Fibroblast of skin of back (primary cell): ENCODE data around the gene ARHGAP15.

ENCODE experiments used
- DNase-seq: peaks from one replicate; pipeline ENCODE4 v3.0.0-alpha.2; 2013

ARHGAP15 gene

GRCh38 chr2:143635936-143636335 is 506.7 kb downstream of the ARHGAP15 start:
- no peak for DNase-seq

GRCh38 chr2:143640826-143641225 is 511.6 kb downstream of the ARHGAP15 start:
- no peak for DNase-seq

- DNase-seq = no peak
These were observed 516.9 kb downstream of the ARHGAP15 start for GRCh38 chr2:143645921-143646645.

GRCh38 chr2:143649226-143649740 is 520.1 kb downstream of the ARHGAP15 start:
- no peak for DNase-seq

GRCh38 chr2:143652692-143653091 is 523.5 kb downstream of the ARHGAP15 start:
- DNase-seq = no peak

GRCh38 chr2:143668234-143668633 is 539.0 kb downstream of the ARHGAP15 start:
- DNase-seq = no peak

- DNase-seq = no peak
These were observed 544.8 kb downstream of the ARHGAP15 start for GRCh38 chr2:143674051-143674450.

GRCh38 chr2:143675021-143675420 is 545.8 kb downstream of the ARHGAP15 start:
- DNase-seq = no peak

- no peak for DNase-seq
These were observed 550.4 kb downstream of the ARHGAP15 start for GRCh38 chr2:143679617-143680016.

GRCh38 chr2:143680885-143681405 is 551.7 kb downstream of the ARHGAP15 start:
- no peak for DNase-seq

- no peak for DNase-seq
These were observed 553.3 kb downstream of the ARHGAP15 start for GRCh38 chr2:143682436-143683055.

GRCh38 chr2:143683977-143684376 is 554.8 kb downstream of the ARHGAP15 start:
- no peak for DNase-seq

GRCh38 chr2:143684551-143685320 is 555.5 kb downstream of the ARHGAP15 start:
- DNase-seq = no peak

GRCh38 chr2:143685421-143686078 is 556.3 kb downstream of the ARHGAP15 start:
- DNase-seq = no peak

- peak; percentile 42 for DNase-seq
These were observed 557.5 kb downstream of the ARHGAP15 start for GRCh38 chr2:143686585-143687164.

GRCh38 chr2:143688248-143688647 is 559.0 kb downstream of the ARHGAP15 start:
- no peak for DNase-seq

- DNase-seq = peak; percentile 2
These were observed 559.6 kb downstream of the ARHGAP15 start for GRCh38 chr2:143688815-143689214.

GRCh38 chr2:143689541-143689940 is 560.3 kb downstream of the ARHGAP15 start:
- DNase-seq = peak; percentile 11

GRCh38 chr2:143690235-143690634 is 561.0 kb downstream of the ARHGAP15 start:
- DNase-seq = no peak

GRCh38 chr2:143691121-143691520 is 561.9 kb downstream of the ARHGAP15 start:
- no peak for DNase-seq

GRCh38 chr2:143692162-143692561 is 562.9 kb downstream of the ARHGAP15 start:
- no peak for DNase-seq

GRCh38 chr2:143692967-143693366 is 563.7 kb downstream of the ARHGAP15 start:
- no peak for DNase-seq
